ENCODE results near the gene GRM2. TPM values are rescaled to one million over a fixed set of nuclear protein-coding genes. Genes with fewer than 3 reads are reported as not detected.

GRM2 gene
- total RNA-seq, 1 experiment from 2014 or later = 5.6 TPM

DNA sequence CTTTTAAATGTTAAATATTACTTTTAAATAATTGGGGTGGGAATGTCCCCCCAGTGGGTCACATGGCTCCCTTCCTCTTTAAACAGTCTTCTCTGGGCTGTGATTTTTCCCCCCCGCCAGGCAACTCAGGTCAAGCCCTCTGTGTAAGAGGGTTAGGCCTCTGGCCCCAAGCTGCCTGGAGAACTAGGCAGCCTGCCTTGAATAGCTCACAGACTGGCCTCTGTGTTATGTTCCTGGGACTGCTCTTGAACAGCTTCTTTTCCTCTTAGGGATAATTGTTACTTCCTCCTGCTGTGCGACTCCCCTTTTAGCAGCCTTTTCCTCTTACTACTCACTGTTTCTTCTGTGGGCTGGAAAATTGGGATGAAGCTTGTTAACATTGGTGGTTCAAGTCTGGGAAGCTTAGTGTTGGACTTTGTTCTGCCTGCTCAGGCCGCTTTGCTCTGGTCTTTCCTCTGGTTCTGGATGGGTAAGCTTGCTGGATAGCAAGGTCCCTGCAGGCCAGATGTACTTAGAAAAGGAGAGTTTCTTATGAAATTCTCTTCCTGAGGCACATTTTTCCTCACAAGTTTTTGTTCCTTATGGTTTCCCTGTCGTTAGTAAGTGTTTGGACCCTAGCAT, 33.6 kb upstream of the GRM2 start:
- H3K9me3 ChIP-seq (ENCODE audit: low read depth, low read length, poor library complexity, severe bottlenecking) = no peaks in the 10 kb centered on the region
- no peaks in the 10 kb centered on the region for H3K36me3 ChIP-seq (ENCODE audit: insufficient read depth, low read length, poor library complexity, severe bottlenecking)
- ChIA-PET CTCF (interaction anchor here (0.7 to 1.0 kb wide), 3 partner anchors 9 to 174 kb away, joined by 3 to 5 read pairs (median 3); partner anchors contain the start of gene DCAF1), POLR2A (ENCODE audit: low non-redundant PET) (no interaction called here)
- H3K27ac ChIP-seq (ENCODE audit: low read depth, low read length, poor library complexity, severe bottlenecking) = no peak overlapping the region
- TF ChIP-seq CTCF (conservative IDR thresholded peaks at IDR 0.05; ENCODE audit: low read depth, low read length) (no peak), EZH2 (IDR thresholded peaks at IDR 0.05; ENCODE audit: borderline replicate concordance, low read depth, low read length, poor library complexity, severe bottlenecking) (no peak)
- H3K4me1 ChIP-seq (ENCODE audit: insufficient read depth, low read length, poor library complexity, severe bottlenecking) = peaks cover 9% of the 10 kb centered on the region
- no TSS peak for BruUV-seq (replicated peaks)
- no peak overlapping the region for H3K4me3 ChIP-seq (ENCODE audit: low read depth, low read length, poor library complexity, severe bottlenecking)
- no peaks in the 10 kb centered on the region for H3K27me3 ChIP-seq (replicated peaks; ENCODE audit: insufficient read depth, low read depth, low read length, poor library complexity)
- intact Hi-C loops (cut with micrococcal nuclease; ENCODE audit: unreplicated experiment) = no loop called here
- DNase-seq (ENCODE audit: low spot score) = peak; percentile 52

- Histone ChIP-seq H3K27me3 (replicated peaks; ENCODE audit: insufficient read depth, low read depth, low read length, poor library complexity) (no peaks in the 10 kb centered on the region), H3K27ac (ENCODE audit: low read depth, low read length, poor library complexity, severe bottlenecking) (no peak overlapping the region), H3K4me1 (ENCODE audit: insufficient read depth, low read length, poor library complexity, severe bottlenecking) (peaks cover 9% of the 10 kb centered on the region), H3K36me3 (ENCODE audit: insufficient read depth, low read length, poor library complexity, severe bottlenecking) (no peaks in the 10 kb centered on the region), H3K4me3 (ENCODE audit: low read depth, low read length, poor library complexity, severe bottlenecking) (no peak overlapping the region), H3K9me3 (ENCODE audit: low read depth, low read length, poor library complexity, severe bottlenecking) (no peaks in the 10 kb centered on the region)
- intact Hi-C loops (cut with micrococcal nuclease; ENCODE audit: unreplicated experiment) = no loop called here
- no TSS peak for BruUV-seq (replicated peaks)
- DNase-seq (ENCODE audit: low spot score) = no peak
- ChIA-PET POLR2A (ENCODE audit: low non-redundant PET) (no interaction called here), CTCF (interaction anchor here (0.7 kb wide), 1 partner anchor 175 kb away, joined by 3 read pairs; the partner anchor contains the start of gene DCAF1)
- TF ChIP-seq EZH2 (IDR thresholded peaks at IDR 0.05; ENCODE audit: borderline replicate concordance, low read depth, low read length, poor library complexity, severe bottlenecking) (no peak), CTCF (conservative IDR thresholded peaks at IDR 0.05; ENCODE audit: low read depth, low read length) (no peak)
These were observed 32.8 kb upstream of the GRM2 start for GRCh38 chr3:51673802-51674654.

DNA sequence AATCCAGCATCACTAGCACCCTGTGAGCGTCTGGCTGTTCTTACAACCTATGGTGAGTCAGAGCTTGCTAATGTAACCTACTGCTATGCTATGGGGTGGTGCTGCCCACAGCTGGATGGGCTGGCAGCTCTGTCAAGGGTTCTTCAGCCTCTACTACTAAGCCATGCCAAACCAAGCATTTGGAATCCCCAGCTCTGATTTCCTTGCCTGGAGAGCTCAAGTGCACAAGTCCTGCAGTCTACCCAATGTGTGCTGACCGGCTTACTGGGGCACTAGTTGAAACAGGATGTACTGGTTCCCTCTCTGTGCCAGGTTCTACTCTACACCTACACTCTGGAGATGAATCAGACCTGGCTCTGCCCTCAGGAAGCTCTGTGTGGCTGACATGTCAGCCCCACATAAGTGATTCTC, 31.7 kb upstream of the GRM2 start:
- no peaks in the 10 kb centered on the region for H3K27me3 ChIP-seq (replicated peaks; ENCODE audit: insufficient read depth, low read depth, low read length, poor library complexity)
- peaks cover 9% of the 10 kb centered on the region for H3K4me1 ChIP-seq (ENCODE audit: insufficient read depth, low read length, poor library complexity, severe bottlenecking)
- H3K4me3 ChIP-seq (ENCODE audit: low read depth, low read length, poor library complexity, severe bottlenecking) = no peak overlapping the region
- intact Hi-C loops (cut with micrococcal nuclease; ENCODE audit: unreplicated experiment) = no loop called here
- no peaks in the 10 kb centered on the region for H3K36me3 ChIP-seq (ENCODE audit: insufficient read depth, low read length, poor library complexity, severe bottlenecking)
- ChIA-PET CTCF (interaction anchor here (0.6 kb wide), 1 partner anchor 1229 kb away, joined by 3 read pairs; no protein-coding TSS in a partner anchor), POLR2A (ENCODE audit: low non-redundant PET) (no interaction called here)
- no peak overlapping the region for H3K27ac ChIP-seq (ENCODE audit: low read depth, low read length, poor library complexity, severe bottlenecking)
- BruUV-seq (replicated peaks) = no TSS peak
- no peak for TF ChIP-seq CTCF (conservative IDR thresholded peaks at IDR 0.05; ENCODE audit: low read depth, low read length)
- no peak for TF ChIP-seq EZH2 (IDR thresholded peaks at IDR 0.05; ENCODE audit: borderline replicate concordance, low read depth, low read length, poor library complexity, severe bottlenecking)
- H3K9me3 ChIP-seq (ENCODE audit: low read depth, low read length, poor library complexity, severe bottlenecking) = no peaks in the 10 kb centered on the region
- DNase-seq (ENCODE audit: low spot score) = no peak

Measured in A673 (cell line).